ENCODE data around the gene ING1. TPM values are rescaled to one million over a fixed set of nuclear protein-coding genes. Genes with fewer than 3 reads are reported as not detected.

The ING1 gene
- total RNA-seq, 1 experiment from 2014 or later, result 22.0 TPM

- Histone ChIP-seq H3K4me3 (ENCODE audit: low read depth, low read length, poor library complexity, severe bottlenecking) (no peak overlapping the region), H3K27me3 (replicated peaks; ENCODE audit: insufficient read depth, low read depth, low read length, poor library complexity) (no peaks in the 10 kb centered on the region), H3K4me1 (ENCODE audit: insufficient read depth, low read length, poor library complexity, severe bottlenecking) (no peaks in the 10 kb centered on the region), H3K36me3 (ENCODE audit: insufficient read depth, low read length, poor library complexity, severe bottlenecking) (no peaks in the 10 kb centered on the region), H3K9me3 (ENCODE audit: low read depth, low read length, poor library complexity, severe bottlenecking) (no peaks in the 10 kb centered on the region), H3K27ac (ENCODE audit: low read depth, low read length, poor library complexity, severe bottlenecking) (no peak overlapping the region)
- TF ChIP-seq CTCF (conservative IDR thresholded peaks at IDR 0.05; ENCODE audit: low read depth, low read length) (no peak), EZH2 (IDR thresholded peaks at IDR 0.05; ENCODE audit: borderline replicate concordance, low read depth, low read length, poor library complexity, severe bottlenecking) (no peak)
- POLR2A ChIA-PET (ENCODE audit: low non-redundant PET), result no interaction called here
- intact Hi-C loops (cut with micrococcal nuclease; ENCODE audit: unreplicated experiment), result no loop called here
- BruUV-seq (replicated peaks), result no TSS peak
- DNase-seq (ENCODE audit: low spot score), result no peak
- CTCF ChIA-PET, result no interaction called here
Measured at GRCh38 chr13:110766671-110767430, 53.4 kb downstream of the ING1 start.

GRCh38 chr13:110767476-110767875, 54.0 kb downstream of the ING1 start:
- Histone ChIP-seq H3K36me3 (ENCODE audit: insufficient read depth, low read length, poor library complexity, severe bottlenecking) (no peaks in the 10 kb centered on the region), H3K27me3 (replicated peaks; ENCODE audit: insufficient read depth, low read depth, low read length, poor library complexity) (peaks cover 6% of the 10 kb centered on the region), H3K4me1 (ENCODE audit: insufficient read depth, low read length, poor library complexity, severe bottlenecking) (no peaks in the 10 kb centered on the region), H3K27ac (ENCODE audit: low read depth, low read length, poor library complexity, severe bottlenecking) (no peak overlapping the region), H3K9me3 (ENCODE audit: low read depth, low read length, poor library complexity, severe bottlenecking) (no peaks in the 10 kb centered on the region), H3K4me3 (ENCODE audit: low read depth, low read length, poor library complexity, severe bottlenecking) (no peak overlapping the region)
- TF ChIP-seq CTCF (conservative IDR thresholded peaks at IDR 0.05; ENCODE audit: low read depth, low read length), result no peak
- no peak for TF ChIP-seq EZH2 (IDR thresholded peaks at IDR 0.05; ENCODE audit: borderline replicate concordance, low read depth, low read length, poor library complexity, severe bottlenecking)
- ChIA-PET POLR2A (ENCODE audit: low non-redundant PET) (no interaction called here), CTCF (no interaction called here)
- BruUV-seq (replicated peaks), result no TSS peak
- no peak for DNase-seq (ENCODE audit: low spot score)
- intact Hi-C loops (cut with micrococcal nuclease; ENCODE audit: unreplicated experiment), result no loop called here

DNA sequence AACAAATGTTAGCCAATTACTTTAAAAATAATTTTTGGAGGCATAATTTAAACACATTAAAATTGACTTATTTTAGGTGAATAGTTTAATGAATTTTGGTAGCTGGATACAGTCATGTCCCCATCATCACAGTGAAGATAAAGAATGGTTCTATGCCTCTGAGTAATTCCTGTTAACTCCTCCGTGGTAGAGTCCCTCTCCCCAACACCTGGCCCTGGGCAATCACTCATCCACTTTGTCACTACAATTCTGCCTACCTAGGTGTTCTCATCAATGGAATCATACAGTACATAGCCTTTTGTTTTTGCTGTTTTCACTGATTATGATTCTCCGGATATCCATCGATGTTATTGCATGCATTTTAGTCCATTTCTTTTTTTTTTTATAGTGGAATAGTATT, 55.6 kb downstream of the ING1 start:
- BruUV-seq (replicated peaks), result no TSS peak
- ChIA-PET POLR2A (ENCODE audit: low non-redundant PET) (no interaction called here), CTCF (no interaction called here)
- Histone ChIP-seq H3K4me3 (ENCODE audit: low read depth, low read length, poor library complexity, severe bottlenecking) (no peak overlapping the region), H3K4me1 (ENCODE audit: insufficient read depth, low read length, poor library complexity, severe bottlenecking) (no peaks in the 10 kb centered on the region), H3K36me3 (ENCODE audit: insufficient read depth, low read length, poor library complexity, severe bottlenecking) (no peaks in the 10 kb centered on the region), H3K27ac (ENCODE audit: low read depth, low read length, poor library complexity, severe bottlenecking) (no peak overlapping the region), H3K27me3 (replicated peaks; ENCODE audit: insufficient read depth, low read depth, low read length, poor library complexity) (peaks cover 16% of the 10 kb centered on the region), H3K9me3 (ENCODE audit: low read depth, low read length, poor library complexity, severe bottlenecking) (no peaks in the 10 kb centered on the region)
- TF ChIP-seq CTCF (conservative IDR thresholded peaks at IDR 0.05; ENCODE audit: low read depth, low read length) (no peak), EZH2 (IDR thresholded peaks at IDR 0.05; ENCODE audit: borderline replicate concordance, low read depth, low read length, poor library complexity, severe bottlenecking) (no peak)
- DNase-seq (ENCODE audit: low spot score), result no peak
- intact Hi-C loops (cut with micrococcal nuclease; ENCODE audit: unreplicated experiment), result no loop called here
